Stomach (tissue), 4 donors: Measurements from ENCODE around the gene GAP43.

Experiments used
- CTCF ChIP-seq, 7 experiments: fragments of 450-650 bp in 4 of 7; fragments of 200-600 bp in 3 of 7; sonication (generic) in 3 of 7; IDR thresholded peaks; one replicate each; pipeline ENCODE4 v1.5.1; 2016 to 2019; ENCODE audit warnings: antibody characterized with exemption in 7 of 7, control low read depth in 2 of 7, mild to moderate bottlenecking in 1 of 7
- EP300 ChIP-seq: sonication (generic); formaldehyde crosslinking; IDR thresholded peaks from one replicate; pipeline ENCODE4 v1.6.1; 2017; ENCODE audit warnings: antibody characterized with exemption

GRCh38 chr3:115638991-115639390, 15.7 kb downstream of the GAP43 start:
- TF ChIP-seq EP300: no peak
- TF ChIP-seq CTCF (IDR thresholded peaks at IDR 0.05): no peak
